Diencephalon (tissue), 1 donor: Measurements from ENCODE around the gene FZD1. TPM values are rescaled to one million over a fixed set of nuclear protein-coding genes. Genes with fewer than 3 reads are reported as not detected.

Experiments used
- total RNA-seq: library from RNA; depleted of rRNA; stranded (reverse); fragments of >200 nt; gene quantifications from one replicate; pipeline ENCODE4 v1.2.3, GENCODE V29; 2014

The FZD1 gene
- total RNA-seq = 10.8 TPM

GRCh38 chr7:91264046-91264923 is at the start of gene FZD1:
TSS of gene FZD1 (plus strand) at chr7:91264433. CDS start at chr7:91264881, 448 bp downstream.

